ENCODE measurements around the gene ASTN2.

ASTN2 gene

GRCh38 chr9:117359910-117360309 is 54.9 kb downstream of the ASTN2 start:
- no peak for TF ChIP-seq ZFX (IDR thresholded peaks at IDR 0.05)
- TF ChIP-seq CTCF (conservative IDR thresholded peaks at IDR 0.05), result no peak
- no peak overlapping the region for H3K27ac ChIP-seq

- H3K27ac ChIP-seq, result no peak overlapping the region
- TF ChIP-seq ZFX (IDR thresholded peaks at IDR 0.05) (no peak), CTCF (conservative IDR thresholded peaks at IDR 0.05) (no peak)
Observed at GRCh38 chr9:117355542-117355941, 59.3 kb downstream of the ASTN2 start.

GRCh38 chr9:117354997-117355396 is 59.9 kb downstream of the ASTN2 start:
- no peak overlapping the region for H3K27ac ChIP-seq
- TF ChIP-seq ZFX (IDR thresholded peaks at IDR 0.05) (no peak), CTCF (conservative IDR thresholded peaks at IDR 0.05) (no peak)

GRCh38 chr9:117354244-117354847 is 60.5 kb downstream of the ASTN2 start:
- TF ChIP-seq ZFX (IDR thresholded peaks at IDR 0.05) (no peak), CTCF (conservative IDR thresholded peaks at IDR 0.05) (no peak)
- H3K27ac ChIP-seq, result no peak overlapping the region

- TF ChIP-seq CTCF (conservative IDR thresholded peaks at IDR 0.05) (no peak), ZFX (IDR thresholded peaks at IDR 0.05) (no peak)
- no peak overlapping the region for H3K27ac ChIP-seq
Observed at GRCh38 chr9:117344892-117345660, 69.8 kb downstream of the ASTN2 start.

- no peak for TF ChIP-seq CTCF (conservative IDR thresholded peaks at IDR 0.05)
- no peak for TF ChIP-seq ZFX (IDR thresholded peaks at IDR 0.05)
- H3K27ac ChIP-seq, result no peak overlapping the region
Observed at GRCh38 chr9:117343427-117343826, 71.4 kb downstream of the ASTN2 start.

GRCh38 chr9:117341151-117341550 is 73.7 kb downstream of the ASTN2 start:
- no peak overlapping the region for H3K27ac ChIP-seq
- no peak for TF ChIP-seq ZFX (IDR thresholded peaks at IDR 0.05)

- TF ChIP-seq CTCF (conservative IDR thresholded peaks at IDR 0.05), result no peak
- no peak for TF ChIP-seq ZFX (IDR thresholded peaks at IDR 0.05)
- no peak overlapping the region for H3K27ac ChIP-seq
Observed at GRCh38 chr9:117340422-117340821, 74.4 kb downstream of the ASTN2 start.
